ENCODE measurements around the gene KYAT1. TPM values are rescaled to one million over a fixed set of nuclear protein-coding genes. Genes with fewer than 3 reads are reported as not detected.

The KYAT1 gene
- polyA plus RNA-seq, 2 of the 4 experiments (the other 2 are of a cell fraction): 8.4 to 10.0 TPM

DNA sequence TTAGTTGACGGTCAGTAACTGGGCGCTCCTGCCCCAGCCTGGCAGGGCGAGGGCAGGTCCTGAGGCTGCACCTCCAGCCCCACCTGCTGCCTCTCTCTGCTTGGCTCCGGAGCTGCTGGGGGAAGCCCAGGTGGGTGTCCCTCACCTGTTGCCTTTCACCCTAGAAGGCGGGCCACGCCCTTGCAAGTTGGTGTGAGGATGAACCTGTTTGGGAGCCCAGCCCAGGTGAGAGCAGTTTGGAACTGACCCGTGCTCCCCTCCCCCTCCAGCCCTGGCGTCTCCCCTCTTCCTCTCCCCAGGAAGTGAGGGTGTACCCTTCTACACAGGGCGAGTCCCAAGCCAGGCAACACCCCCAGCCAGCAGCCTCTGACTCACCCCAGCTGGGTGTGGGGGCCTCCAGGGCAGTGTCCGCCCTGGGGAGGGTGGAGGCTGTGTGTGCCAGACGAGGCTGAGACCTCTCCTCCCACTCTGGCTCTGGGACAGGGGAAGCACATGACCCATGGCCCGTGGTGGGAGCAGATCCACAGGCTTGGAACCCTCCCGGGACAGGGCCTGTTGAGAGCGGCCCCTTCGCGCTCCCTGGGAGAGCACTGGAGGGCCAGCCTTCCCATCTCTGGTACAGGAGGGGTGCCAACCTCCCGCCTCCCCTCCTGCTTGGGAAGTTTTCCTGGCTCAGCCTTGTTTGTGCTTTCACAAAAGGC, 10.6 kb upstream of the KYAT1 start:
- POLR2A ChIA-PET: no interaction called here
- H3K4me1 ChIP-seq: peaks cover 34% of the 10 kb centered on the region
- CTCF ChIA-PET: interaction anchor here (1.2 to 2.0 kb wide), 2 partner anchors 28 to 36 kb away, joined by 4 to 8 read pairs; no protein-coding TSS in a partner anchor
- H3K4me3 ChIP-seq: 0 out of 3 replicates have a peak overlapping the region, but pooled peaks have one; percentile 21
- DNase-seq (ENCODE audit: low read depth in 1 of 2, low spot score in 1 of 2) (peak; percentile 55 to 70), ATAC-seq (peak; percentile 90 to 91), FAIRE-seq (no peak)
- peak overlapping the region; percentile 71 for H3K4me2 ChIP-seq
- no peaks in the 10 kb centered on the region for H3K9me3 ChIP-seq
- peak overlapping the region; percentile 89 to 95 for H3K27ac ChIP-seq
- WGBS (ENCODE audit: missing lambda C conversion rate): 41% methylated on average over 10 of the region's 17 CpGs
- TF ChIP-seq HEYL (CRISPR knock-in tag; IDR thresholded peaks at IDR 0.05): no peak
- TF ChIP-seq, protein P1, sequence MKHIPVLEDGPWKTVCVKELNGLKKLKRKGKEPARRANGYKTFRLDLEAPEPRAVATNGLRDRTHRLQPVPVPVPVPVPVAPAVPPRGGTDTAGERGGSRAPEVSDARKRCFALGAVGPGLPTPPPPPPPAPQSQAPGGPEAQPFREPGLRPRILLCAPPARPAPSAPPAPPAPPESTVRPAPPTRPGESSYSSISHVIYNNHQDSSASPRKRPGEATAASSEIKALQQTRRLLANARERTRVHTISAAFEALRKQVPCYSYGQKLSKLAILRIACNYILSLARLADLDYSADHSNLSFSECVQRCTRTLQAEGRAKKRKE (CRISPR knock-in tag; IDR thresholded peaks at IDR 0.05; ENCODE audit: low read depth): no peak
- TF ChIP-seq EHF (CRISPR knock-in tag; IDR thresholded peaks at IDR 0.05): no peak
- TF ChIP-seq, protein P2, sequence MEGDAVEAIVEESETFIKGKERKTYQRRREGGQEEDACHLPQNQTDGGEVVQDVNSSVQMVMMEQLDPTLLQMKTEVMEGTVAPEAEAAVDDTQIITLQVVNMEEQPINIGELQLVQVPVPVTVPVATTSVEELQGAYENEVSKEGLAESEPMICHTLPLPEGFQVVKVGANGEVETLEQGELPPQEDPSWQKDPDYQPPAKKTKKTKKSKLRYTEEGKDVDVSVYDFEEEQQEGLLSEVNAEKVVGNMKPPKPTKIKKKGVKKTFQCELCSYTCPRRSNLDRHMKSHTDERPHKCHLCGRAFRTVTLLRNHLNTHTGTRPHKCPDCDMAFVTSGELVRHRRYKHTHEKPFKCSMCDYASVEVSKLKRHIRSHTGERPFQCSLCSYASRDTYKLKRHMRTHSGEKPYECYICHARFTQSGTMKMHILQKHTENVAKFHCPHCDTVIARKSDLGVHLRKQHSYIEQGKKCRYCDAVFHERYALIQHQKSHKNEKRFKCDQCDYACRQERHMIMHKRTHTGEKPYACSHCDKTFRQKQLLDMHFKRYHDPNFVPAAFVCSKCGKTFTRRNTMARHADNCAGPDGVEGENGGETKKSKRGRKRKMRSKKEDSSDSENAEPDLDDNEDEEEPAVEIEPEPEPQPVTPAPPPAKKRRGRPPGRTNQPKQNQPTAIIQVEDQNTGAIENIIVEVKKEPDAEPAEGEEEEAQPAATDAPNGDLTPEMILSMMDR (IDR thresholded peaks at IDR 0.05): no peak
- TF ChIP-seq MAZ (IDR thresholded peaks at IDR 0.05; ENCODE audit: borderline replicate concordance, low read depth, low read length): no peak; the same call in 1 of the 2 replicates
- no peak for TF ChIP-seq PHF8 (IDR thresholded peaks at IDR 0.05; ENCODE audit: borderline replicate concordance, low read depth)
- TF ChIP-seq RNF2 (IDR thresholded peaks at IDR 0.05; ENCODE audit: borderline replicate concordance, low read depth): no peak
- no peak for TF ChIP-seq ZFP36 (IDR thresholded peaks at IDR 0.05; ENCODE audit: borderline replicate concordance, partially characterized antibody)
- TF ChIP-seq NR3C1 (IDR thresholded peaks at IDR 0.05): no peak
- no peak for TF ChIP-seq CBX8 (IDR thresholded peaks at IDR 0.05)
- TF ChIP-seq ZSCAN20 (CRISPR knock-in tag; IDR thresholded peaks at IDR 0.05): no peak
- peak; percentile 56 for TF ChIP-seq GATA3 (IDR thresholded peaks at IDR 0.05; ENCODE audit: borderline replicate concordance)
- TF ChIP-seq POLR2AphosphoS2 (conservative IDR thresholded peaks at IDR 0.05; ENCODE audit: low read length): no peak
- no peak for TF ChIP-seq HOXB5 (CRISPR knock-in tag; IDR thresholded peaks at IDR 0.05)
- TF ChIP-seq HOXA7 (CRISPR knock-in tag; IDR thresholded peaks at IDR 0.05): no peak
- TF ChIP-seq RAD21 (conservative IDR thresholded peaks at IDR 0.05 in 1 of 2, IDR thresholded peaks at IDR 0.05 in 1 of 2): no peak
- 0 out of 5 replicates have a peak, but pooled peaks of 1 of the 2 experiments have one; percentile 25 for TF ChIP-seq JUN (IDR thresholded peaks at IDR 0.05)
- TF ChIP-seq EHMT2 (IDR thresholded peaks at IDR 0.05; ENCODE audit: low read depth): no peak
- no peak for TF ChIP-seq RFX5 (IDR thresholded peaks at IDR 0.05)
- TF ChIP-seq, protein P3, sequence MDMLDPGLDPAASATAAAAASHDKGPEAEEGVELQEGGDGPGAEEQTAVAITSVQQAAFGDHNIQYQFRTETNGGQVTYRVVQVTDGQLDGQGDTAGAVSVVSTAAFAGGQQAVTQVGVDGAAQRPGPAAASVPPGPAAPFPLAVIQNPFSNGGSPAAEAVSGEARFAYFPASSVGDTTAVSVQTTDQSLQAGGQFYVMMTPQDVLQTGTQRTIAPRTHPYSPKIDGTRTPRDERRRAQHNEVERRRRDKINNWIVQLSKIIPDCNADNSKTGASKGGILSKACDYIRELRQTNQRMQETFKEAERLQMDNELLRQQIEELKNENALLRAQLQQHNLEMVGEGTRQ (IDR thresholded peaks at IDR 0.05): 0 out of 2 replicates have a peak, but pooled peaks have one; percentile 20
- TF ChIP-seq KDM5A (IDR thresholded peaks at IDR 0.05): no peak
- TF ChIP-seq CHD4 (IDR thresholded peaks at IDR 0.05; ENCODE audit: borderline replicate concordance): no peak
- TF ChIP-seq KDM1A (IDR thresholded peaks at IDR 0.05; ENCODE audit: low read depth): no peak
- no peak for TF ChIP-seq CEBPB (IDR thresholded peaks at IDR 0.05)
- TF ChIP-seq BHLHE40 (IDR thresholded peaks at IDR 0.05; ENCODE audit: low read depth, low read length): no peak
- TF ChIP-seq, protein P4, sequence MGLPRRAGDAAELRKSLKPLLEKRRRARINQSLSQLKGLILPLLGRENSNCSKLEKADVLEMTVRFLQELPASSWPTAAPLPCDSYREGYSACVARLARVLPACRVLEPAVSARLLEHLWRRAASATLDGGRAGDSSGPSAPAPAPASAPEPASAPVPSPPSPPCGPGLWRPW (IDR thresholded peaks at IDR 0.05): no peak
- TF ChIP-seq TFCP2L1 (CRISPR knock-in tag; IDR thresholded peaks at IDR 0.05): no peak
- TF ChIP-seq SREBF2 (IDR thresholded peaks at IDR 0.05): no peak
- TF ChIP-seq, protein P5, sequence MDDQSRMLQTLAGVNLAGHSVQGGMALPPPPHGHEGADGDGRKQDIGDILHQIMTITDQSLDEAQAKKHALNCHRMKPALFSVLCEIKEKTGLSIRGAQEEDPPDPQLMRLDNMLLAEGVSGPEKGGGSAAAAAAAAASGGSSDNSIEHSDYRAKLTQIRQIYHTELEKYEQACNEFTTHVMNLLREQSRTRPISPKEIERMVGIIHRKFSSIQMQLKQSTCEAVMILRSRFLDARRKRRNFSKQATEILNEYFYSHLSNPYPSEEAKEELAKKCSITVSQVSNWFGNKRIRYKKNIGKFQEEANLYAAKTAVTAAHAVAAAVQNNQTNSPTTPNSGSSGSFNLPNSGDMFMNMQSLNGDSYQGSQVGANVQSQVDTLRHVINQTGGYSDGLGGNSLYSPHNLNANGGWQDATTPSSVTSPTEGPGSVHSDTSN (IDR thresholded peaks at IDR 0.05): peak; percentile 57; the same call in 1 of the 2 replicates
- TF ChIP-seq, protein P6, sequence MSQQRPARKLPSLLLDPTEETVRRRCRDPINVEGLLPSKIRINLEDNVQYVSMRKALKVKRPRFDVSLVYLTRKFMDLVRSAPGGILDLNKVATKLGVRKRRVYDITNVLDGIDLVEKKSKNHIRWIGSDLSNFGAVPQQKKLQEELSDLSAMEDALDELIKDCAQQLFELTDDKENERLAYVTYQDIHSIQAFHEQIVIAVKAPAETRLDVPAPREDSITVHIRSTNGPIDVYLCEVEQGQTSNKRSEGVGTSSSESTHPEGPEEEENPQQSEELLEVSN (IDR thresholded peaks at IDR 0.05; ENCODE audit: borderline replicate concordance, low read depth): no peak
- TF ChIP-seq, protein P7, sequence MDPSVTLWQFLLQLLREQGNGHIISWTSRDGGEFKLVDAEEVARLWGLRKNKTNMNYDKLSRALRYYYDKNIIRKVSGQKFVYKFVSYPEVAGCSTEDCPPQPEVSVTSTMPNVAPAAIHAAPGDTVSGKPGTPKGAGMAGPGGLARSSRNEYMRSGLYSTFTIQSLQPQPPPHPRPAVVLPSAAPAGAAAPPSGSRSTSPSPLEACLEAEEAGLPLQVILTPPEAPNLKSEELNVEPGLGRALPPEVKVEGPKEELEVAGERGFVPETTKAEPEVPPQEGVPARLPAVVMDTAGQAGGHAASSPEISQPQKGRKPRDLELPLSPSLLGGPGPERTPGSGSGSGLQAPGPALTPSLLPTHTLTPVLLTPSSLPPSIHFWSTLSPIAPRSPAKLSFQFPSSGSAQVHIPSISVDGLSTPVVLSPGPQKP (IDR thresholded peaks at IDR 0.05; ENCODE audit: low read depth, low read length): no peak
- no peak for TF ChIP-seq ESRRA (IDR thresholded peaks at IDR 0.05; ENCODE audit: borderline replicate concordance, low read length)
- TF ChIP-seq, protein P8, sequence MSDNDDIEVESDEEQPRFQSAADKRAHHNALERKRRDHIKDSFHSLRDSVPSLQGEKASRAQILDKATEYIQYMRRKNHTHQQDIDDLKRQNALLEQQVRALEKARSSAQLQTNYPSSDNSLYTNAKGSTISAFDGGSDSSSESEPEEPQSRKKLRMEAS (IDR thresholded peaks at IDR 0.05): peak; percentile 65
- TF ChIP-seq HOXB13 (CRISPR knock-in tag; IDR thresholded peaks at IDR 0.05; ENCODE audit: low read depth): no peak
- TF ChIP-seq SMC3 (IDR thresholded peaks at IDR 0.05): no peak
